ENCODE results near the gene SEM1. TPM values are rescaled to one million over a fixed set of nuclear protein-coding genes. Genes with fewer than 3 reads are reported as not detected.

Gene SEM1
- total and polyA plus RNA-seq, 2 of the 8 experiments (the other 6 are each of a cell fraction or from before 2014, with no cell fraction given) = 20.8 to 75.3 TPM

GRCh38 chr7:96667026-96667425, 42.6 kb downstream of the SEM1 start:
- Histone ChIP-seq H2AK5ac (ENCODE audit: low read depth, low read length) (no peak overlapping the region), H3K14ac (ENCODE audit: insufficient read length) (no peak overlapping the region), H3K27ac (ENCODE audit: low read depth, low read length) (no peak overlapping the region), H4K20me1 (replicated peaks in 1 of 2; ENCODE audit: control insufficient read depth in 1 of 2, insufficient read depth in 2 of 2, low read length in 2 of 2) (no peaks in the 10 kb centered on the region), H3K4ac (replicated peaks; ENCODE audit: insufficient read length, low read depth, low read length) (no peak overlapping the region), H3K9ac (replicated peaks in 1 of 4; ENCODE audit: extremely low read depth in 1 of 4, low read depth in 3 of 4, low read length in 3 of 4) (no peak overlapping the region), H2BK5ac (ENCODE audit: low read depth, low read length) (no peak overlapping the region), H2BK15ac (ENCODE audit: low read length) (no peak overlapping the region), H3K56ac (replicated peaks; ENCODE audit: insufficient read length, low read depth, low read length) (no peak overlapping the region), H2AFZ (ENCODE audit: low read length) (no peak overlapping the region), H4K91ac (replicated peaks; ENCODE audit: insufficient read length, low read length) (no peak overlapping the region), H2BK12ac (ENCODE audit: low read depth, low read length) (no peak overlapping the region), H4K8ac (ENCODE audit: extremely low read depth, insufficient read depth, low read length) (no peak overlapping the region), H3K79me2 (ENCODE audit: control insufficient read depth in 1 of 2, insufficient read depth in 2 of 2, low read length in 2 of 2) (no peaks in the 10 kb centered on the region), H3K23me2 (ENCODE audit: low read depth, low read length) (no peaks in the 10 kb centered on the region), H3K36me3 (ENCODE audit: control insufficient read depth in 2 of 4, insufficient read depth in 4 of 4, low read length in 3 of 4) (no peaks in the 10 kb centered on the region), H3K27me3 (replicated peaks in 1 of 4; ENCODE audit: control insufficient read depth in 3 of 4, extremely low read depth in 1 of 4, insufficient read depth in 3 of 4, low read length in 3 of 4) (no peaks in the 10 kb centered on the region), H3K4me3 (ENCODE audit: extremely low read depth in 1 of 4, insufficient read depth in 2 of 4, low read depth in 3 of 4, low read length in 4 of 4) (no peak overlapping the region), H3K23ac (ENCODE audit: insufficient read length) (no peak overlapping the region), H2BK120ac (replicated peaks; ENCODE audit: low read depth, low read length) (no peak overlapping the region), H3K4me1 (replicated peaks in 1 of 4; ENCODE audit: control insufficient read depth in 3 of 4, insufficient read depth in 4 of 4, low read length in 3 of 4) (no peaks in the 10 kb centered on the region), H3K4me2 (ENCODE audit: insufficient read depth in 1 of 2, low read depth in 2 of 2, low read length in 2 of 2) (no peak overlapping the region), H3K79me1 (ENCODE audit: low read depth, low read length) (no peaks in the 10 kb centered on the region), H4K5ac (ENCODE audit: insufficient read length, low read depth, low read length) (no peak overlapping the region), H3K9me3 (ENCODE audit: insufficient read depth in 2 of 2, low read depth in 1 of 2, low read length in 1 of 2) (no peaks in the 10 kb centered on the region), H2BK20ac (ENCODE audit: low read length) (no peak overlapping the region), H3K18ac (ENCODE audit: extremely low read depth, low read length) (no peak overlapping the region)
- POLR2A ChIA-PET (ENCODE audit: partially characterized antibody) = interaction anchor here (0.7 kb wide), 1 partner anchor 8 kb away, joined by 4 read pairs; no protein-coding TSS in a partner anchor
- no peak for FAIRE-seq
- WGBS, 2 experiments (ENCODE audit: extremely low coverage in 1 of 2, insufficient coverage in 1 of 2, insufficient read length in 1 of 2, insufficient replicate concordance in 2 of 2, low coverage in 1 of 2, low lambda C conversion rate in 2 of 2, missing lambda C conversion rate in 1 of 2) = 87% methylated on average over 5 of the region's 5 CpGs; no CpG with 5 or more reads in 1 of the 2 experiments
- CTCF ChIA-PET (ENCODE audit: partially characterized antibody) = interaction anchor here (0.6 to 2.5 kb wide), 4 partner anchors 9 to 644 kb away, joined by 3 to 11 read pairs (median 3); no protein-coding TSS in a partner anchor
- TF ChIP-seq TAF7 (optimal IDR thresholded peaks at IDR 0.05; ENCODE audit: borderline replicate concordance, low read depth, low read length) = no peak
- no peak for TF ChIP-seq ASH2L (IDR thresholded peaks at IDR 0.05; ENCODE audit: low read length)
- no peak for TF ChIP-seq BACH1 (IDR thresholded peaks at IDR 0.05; ENCODE audit: low read length)
- TF ChIP-seq EP300 (IDR thresholded peaks at IDR 0.05; ENCODE audit: borderline replicate concordance in 1 of 2, low read depth in 2 of 2, low read length in 2 of 2) = no peak
- TF ChIP-seq CREB1 (IDR thresholded peaks at IDR 0.05) = no peak
- no peak for TF ChIP-seq SP2 (IDR thresholded peaks at IDR 0.05; ENCODE audit: low read length)
- no peak for DNase-seq (ENCODE audit: low read depth in 1 of 2, low spot score in 2 of 2)
